ENCODE data around the gene SAP130.

SAP130 gene

DNA sequence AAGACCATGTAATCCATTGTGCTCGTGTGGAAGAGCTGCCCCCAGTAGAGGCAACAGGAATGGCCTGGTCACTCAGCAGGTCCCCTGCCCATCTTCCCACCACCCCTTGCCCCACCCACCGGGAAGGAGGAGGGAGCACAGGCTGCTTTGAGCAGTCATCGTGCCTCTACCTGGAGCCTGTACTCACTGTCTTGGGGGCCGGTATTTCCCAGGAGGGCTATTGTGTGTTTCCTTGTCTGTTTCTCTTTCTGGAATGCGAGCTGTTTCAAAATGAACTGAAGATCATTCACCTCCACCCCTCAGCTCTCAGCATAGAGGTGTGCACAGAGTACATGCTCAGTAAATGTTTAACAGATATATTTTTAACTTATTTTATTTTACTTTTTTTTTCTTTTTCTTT lies 134.4 kb downstream of the SAP130 start:
- DNase-seq: no peak

DNA sequence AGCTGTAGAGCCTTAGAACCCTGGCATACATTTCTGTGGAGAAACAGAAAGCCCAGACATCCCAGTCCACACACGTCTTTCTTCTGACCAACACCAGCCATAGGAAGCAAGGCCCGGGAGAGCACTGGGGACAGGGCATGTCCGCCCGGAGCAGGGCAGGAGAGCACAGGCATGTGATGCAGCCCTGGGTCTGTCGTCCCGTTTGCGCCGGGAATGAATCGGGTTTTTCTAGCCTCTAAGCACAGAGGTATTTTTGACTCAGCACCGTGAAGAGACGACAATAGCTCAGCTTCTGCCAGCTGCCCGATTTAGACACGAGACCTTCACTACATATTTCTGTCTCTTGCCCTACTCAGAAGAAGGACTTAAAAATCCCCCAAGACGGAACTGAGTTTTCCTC lies 134.8 kb downstream of the SAP130 start:
- no peak for DNase-seq

DNA sequence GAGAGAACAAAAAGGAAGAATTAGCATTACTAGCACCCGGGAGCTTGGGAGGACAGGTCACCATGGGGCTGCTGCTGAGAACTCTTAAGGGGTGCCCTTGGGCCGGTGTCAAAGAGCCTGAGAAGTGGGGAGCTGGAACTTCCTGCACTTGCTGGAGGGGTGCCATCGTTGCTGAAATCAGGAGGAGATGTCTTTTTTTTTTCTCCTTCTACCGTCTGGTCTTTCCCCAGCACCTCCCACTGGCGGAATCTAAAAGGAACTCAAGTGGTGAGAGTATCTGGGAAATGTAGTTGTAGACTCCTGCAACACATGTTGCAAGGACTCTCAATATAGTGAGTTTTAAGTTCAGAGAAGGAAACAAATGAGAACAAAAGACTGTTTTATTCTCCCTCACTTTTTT lies 136.0 kb downstream of the SAP130 start:
- DNase-seq: no peak

Measured in right kidney (tissue), 1 donor.